HCT116 (cell line): ENCODE measurements around the gene JDP2. TPM values are rescaled to one million over a fixed set of nuclear protein-coding genes. Genes with fewer than 3 reads are reported as not detected.

Experiments used
- ATAC-seq: fragments of 200-7000 bp; cut with Tn5 transposase; 2 replicates; pipeline ENCODE4 v1.9.1; 2020; ENCODE audit warnings: mild to moderate bottlenecking, moderate library complexity
- BruUV-seq: library from RNA; stranded (reverse); fragments of 400-500 nt; replicated peaks from 2 replicates; lab custom pipeline; 2021; lab: Mats Ljungman, UMichigan
- CTCF ChIA-PET: fragments of 300-600 bp; sonication (Branson Sonifier 250); formaldehyde crosslinking; loops from one replicate; lab custom pipeline; 2021; ENCODE audit warnings: antibody characterized with exemption; lab: Charles Lee
- POLR2A ChIA-PET: fragments of 300-600, 350-600 bp; sonication (Branson Sonifier 250); formaldehyde crosslinking; loops from one replicate; lab custom pipeline; 2021; ENCODE audit warnings: antibody characterized with exemption; lab: Charles Lee
- RAD21 ChIA-PET, 2 experiments: fragments of 300-600 bp; sonication (Branson Sonifier 250); formaldehyde crosslinking; loops; one replicate each; lab custom pipeline; 2023; ENCODE audit warnings: low total read pairs in 2 of 2; ENCODE audit not compliant: uncharacterized antibody in 2 of 2, unreplicated experiment in 2 of 2, low non-redundant PET in 1 of 2; lab: Charles Lee
- DNase-seq: peaks from one replicate; pipeline ENCODE4 v3.0.0-alpha.2; 2010; ENCODE audit warnings: low read depth, low spot score
- H2AFZ ChIP-seq: fragments of 200-600 bp; shearing (Covaris generic), sonication (generic); 2 replicates; pipeline ENCODE4 v1.6.1; 2017; ENCODE audit warnings: low read depth, mixed run types, mixed read lengths, antibody characterized with exemption, low read length; ENCODE audit not compliant: poor library complexity, severe bottlenecking
- H3K27ac ChIP-seq: 2 replicates; pipeline ENCODE4 v1.5.1; 2012; ENCODE audit warnings: low read depth, low read length
- H3K27me3 ChIP-seq: fragments of 200-600 bp; sonication (generic); 2 replicates; pipeline ENCODE4 v1.6.1; 2016; ENCODE audit warnings: mixed run types, low read length, mixed read lengths; ENCODE audit not compliant: insufficient read depth
- H3K36me3 ChIP-seq, 2 experiments: fragments of 200-500 bp in 1 of 2; fragments of 200-600 bp in 1 of 2; sonication (Bioruptor generic) in 1 of 2; sonication (generic) in 1 of 2; 2 replicates each; pipeline versions ENCODE4 v1.5.1 to v1.6.1; 2014 to 2016; ENCODE audit warnings: low read length in 2 of 2, inconsistent platforms in 1 of 2, mixed read lengths in 1 of 2, mixed run types in 1 of 2; ENCODE audit not compliant: insufficient read depth in 2 of 2, control insufficient read depth in 1 of 2
- H3K4me1 ChIP-seq, 2 experiments: fragments of 200-600 bp in 1 of 2; sonication (generic) in 1 of 2; 2 replicates each; pipeline versions ENCODE4 v1.5.1 to v1.6.1; 2012 to 2017; ENCODE audit warnings: low read length in 2 of 2, inconsistent platforms in 1 of 2, mild to moderate bottlenecking in 1 of 2, mixed read lengths in 1 of 2, mixed run types in 1 of 2, moderate library complexity in 1 of 2; ENCODE audit not compliant: insufficient read depth in 2 of 2, control insufficient read depth in 1 of 2
- H3K4me2 ChIP-seq: fragments of 200-600 bp; sonication (generic); 2 replicates; pipeline ENCODE4 v1.6.1; 2017; ENCODE audit warnings: mixed run types, low read length, mixed read lengths
- H3K4me3 ChIP-seq, 2 experiments: fragments of 200-600 bp in 1 of 2; sonication (generic) in 1 of 2; replicated peaks in 1 of 2; 2 replicates each; pipeline ENCODE4 v1.5.1; 2011 to 2016; ENCODE audit warnings: low read length in 2 of 2, control low read depth in 1 of 2, low read depth in 1 of 2, mild to moderate bottlenecking in 1 of 2, mixed read lengths in 1 of 2, mixed run types in 1 of 2
- H3K79me2 ChIP-seq: fragments of 200-600 bp; sonication (generic); 2 replicates; pipeline ENCODE4 v1.6.1; 2017; ENCODE audit warnings: mild to moderate bottlenecking, mixed run types, low read length, moderate library complexity, mixed read lengths; ENCODE audit not compliant: insufficient read depth
- H3K9ac ChIP-seq: fragments of 200-600 bp; sonication (generic); 2 replicates; pipeline ENCODE4 v1.6.1; 2016; ENCODE audit warnings: low read length, mixed read lengths
- H3K9me2 ChIP-seq: fragments of 200-600 bp; sonication (generic), shearing (Covaris generic); 2 replicates; pipeline ENCODE4 v1.6.1; 2017; ENCODE audit warnings: mixed run types, mild to moderate bottlenecking, moderate library complexity; ENCODE audit not compliant: insufficient read depth
- H3K9me3 ChIP-seq, 2 experiments: fragments of 200-500 bp in 1 of 2; fragments of 200-600 bp in 1 of 2; sonication (Bioruptor generic) in 1 of 2; sonication (generic) in 1 of 2; 2 replicates each; pipeline ENCODE4 v1.6.1; 2014 to 2017; ENCODE audit warnings: low read length in 2 of 2, mixed read lengths in 2 of 2, inconsistent platforms in 1 of 2, low read depth in 1 of 2, mild to moderate bottlenecking in 1 of 2, mixed run types in 1 of 2, moderate library complexity in 1 of 2; ENCODE audit not compliant: control insufficient read depth in 1 of 2, insufficient read depth in 1 of 2
- H4K20me1 ChIP-seq: fragments of 200-600 bp; sonication (generic), shearing (Covaris generic); 2 replicates; pipeline ENCODE4 v1.6.1; 2017; ENCODE audit warnings: mixed run types, mild to moderate bottlenecking, moderate library complexity; ENCODE audit not compliant: insufficient read depth
- CBX3 ChIP-seq: IDR thresholded peaks from 2 replicates; pipeline ENCODE4 v1.6.1; 2012; ENCODE audit warnings: low read depth
- CEBPB ChIP-seq: IDR thresholded peaks from 2 replicates; pipeline ENCODE4 v1.6.1; 2012; ENCODE audit warnings: low read depth
- EGR1 ChIP-seq: IDR thresholded peaks from 2 replicates; pipeline ENCODE4 v1.6.1; 2012; ENCODE audit warnings: low read depth
- ELF1 ChIP-seq: IDR thresholded peaks from 2 replicates; pipeline ENCODE4 v1.6.1; 2012; ENCODE audit warnings: low read depth, borderline replicate concordance
- EZH2phosphoT487 ChIP-seq: fragments of 200-600 bp; IDR thresholded peaks from 2 replicates; pipeline ENCODE4 v1.6.1; 2018; ENCODE audit warnings: antibody characterized with exemption, borderline replicate concordance
- FOSL1 ChIP-seq: IDR thresholded peaks from 2 replicates; pipeline ENCODE4 v1.6.1; 2012; ENCODE audit warnings: low read depth
- JUND ChIP-seq: IDR thresholded peaks from 2 replicates; pipeline ENCODE4 v1.6.1; 2012
- POLR2A ChIP-seq: IDR thresholded peaks from 2 replicates; pipeline ENCODE4 v1.7.0; 2011; ENCODE audit warnings: borderline replicate concordance; ENCODE audit not compliant: insufficient read depth, insufficient read length; ENCODE audit errors: extremely low read depth
- POLR2AphosphoS5 ChIP-seq: IDR thresholded peaks from 2 replicates; pipeline ENCODE4 v1.6.1; 2011; ENCODE audit warnings: mild to moderate bottlenecking, low read depth, low read length, moderate library complexity
- RAD21 ChIP-seq: IDR thresholded peaks from 2 replicates; pipeline ENCODE4 v1.6.1; 2012; ENCODE audit warnings: low read depth, mild to moderate bottlenecking
- SIN3A ChIP-seq: IDR thresholded peaks from 2 replicates; pipeline ENCODE4 v1.6.1; 2012; ENCODE audit warnings: low read depth
- SP1 ChIP-seq: IDR thresholded peaks from 2 replicates; pipeline ENCODE4 v1.6.1; 2012; ENCODE audit warnings: low read depth
- SRF ChIP-seq: IDR thresholded peaks from 2 replicates; pipeline ENCODE4 v1.6.1; 2012; ENCODE audit warnings: low read depth
- YY1 ChIP-seq: IDR thresholded peaks from 2 replicates; pipeline ENCODE4 v1.6.1; 2011; ENCODE audit warnings: low read length, low read depth, moderate library complexity, mild to moderate bottlenecking; ENCODE audit not compliant: insufficient replicate concordance; ENCODE audit errors: extremely low read depth
- ZFX ChIP-seq: fragments of 450-650 bp; IDR thresholded peaks from 2 replicates; pipeline ENCODE4 v1.6.1; 2017
- intact Hi-C: fragments of 100-400 bp; cut with micrococcal nuclease; formaldehyde crosslinking; loops from 2 replicates; pipeline ENCODE4 v1.10.0; 2022
- total RNA-seq: library from RNA; stranded (reverse); gene quantifications from one replicate; pipeline ENCODE4 v1.2.1, GENCODE V29; 2021; ENCODE audit not compliant: unreplicated experiment
- TF ChIP-seq, protein P1 (sequence below): IDR thresholded peaks from 2 replicates; pipeline ENCODE4 v1.6.1; 2012; ENCODE audit warnings: low read depth
- TF ChIP-seq, protein P2 (sequence below): IDR thresholded peaks from 2 replicates; pipeline ENCODE4 v1.6.1; 2011; ENCODE audit warnings: mild to moderate bottlenecking, low read length, moderate library complexity; ENCODE audit not compliant: insufficient replicate concordance; ENCODE audit errors: extremely low read depth
- TF ChIP-seq, protein P3 (sequence below): IDR thresholded peaks from 2 replicates; pipeline ENCODE4 v1.6.1; 2012
- TF ChIP-seq, protein P4 (sequence below): IDR thresholded peaks from 2 replicates; pipeline ENCODE4 v1.6.1; 2012
- TF ChIP-seq, protein P5 (sequence below), 3 experiments: fragments of 200-600 bp in 1 of 3; sonication (generic) in 1 of 3; IDR thresholded peaks in 2 of 3; conservative IDR thresholded peaks in 1 of 3; 2 replicates each; pipeline ENCODE4 v1.5.1; 2012 to 2017; ENCODE audit warnings: low read depth in 2 of 3, low read length in 2 of 3, antibody characterized with exemption in 1 of 3, borderline replicate concordance in 1 of 3, control low read depth in 1 of 3, mild to moderate bottlenecking in 1 of 3, mixed read lengths in 1 of 3, mixed run types in 1 of 3, moderate library complexity in 1 of 3; ENCODE audit not compliant: insufficient read depth in 1 of 3

JDP2 gene
- total RNA-seq, 1 experiment from 2014 or later = 25.4 TPM

DNA sequence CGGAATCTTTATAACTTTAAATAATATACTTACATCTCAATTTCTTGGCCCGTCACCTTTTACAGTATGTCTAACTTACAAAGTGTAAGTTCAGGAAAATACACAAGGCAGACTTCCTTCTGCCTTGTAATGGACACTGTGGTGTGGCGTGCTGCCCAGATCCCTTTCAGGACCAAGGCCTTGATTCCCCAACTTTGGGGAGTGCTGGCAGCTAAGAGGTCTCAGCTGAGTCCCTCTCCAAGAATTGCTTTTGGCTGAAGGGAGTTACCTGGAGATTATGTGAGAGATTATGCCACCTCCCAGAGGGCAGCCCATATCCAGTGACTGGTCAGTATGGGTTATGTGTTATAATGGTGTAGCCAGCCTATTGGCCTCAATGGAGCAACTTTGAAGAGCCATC is 73.3 kb downstream of the JDP2 start:
- no peak for DNase-seq
- Histone ChIP-seq H4K20me1 (no peaks in the 10 kb centered on the region), H2AFZ (no peak overlapping the region), H3K9me3 (no peaks in the 10 kb centered on the region), H3K9me2 (no peaks in the 10 kb centered on the region), H3K79me2 (no peaks in the 10 kb centered on the region), H3K27ac (no peak overlapping the region), H3K36me3 (no peaks in the 10 kb centered on the region), H3K4me1 (no peaks in the 10 kb centered on the region), H3K4me2 (no peak overlapping the region), H3K27me3 (no peaks in the 10 kb centered on the region), H3K9ac (no peak overlapping the region), H3K4me3 (no peak overlapping the region)
- TF ChIP-seq EGR1 (no peak), YY1 (no peak), ZFX (no peak), POLR2AphosphoS5 (no peak), JUND (no peak), POLR2A (no peak), RAD21 (no peak), ELF1 (no peak), SRF (no peak), SIN3A (no peak), SP1 (no peak), EZH2phosphoT487 (no peak), CBX3 (no peak), CEBPB (no peak), FOSL1 (no peak)
- TF ChIP-seq, protein P1, sequence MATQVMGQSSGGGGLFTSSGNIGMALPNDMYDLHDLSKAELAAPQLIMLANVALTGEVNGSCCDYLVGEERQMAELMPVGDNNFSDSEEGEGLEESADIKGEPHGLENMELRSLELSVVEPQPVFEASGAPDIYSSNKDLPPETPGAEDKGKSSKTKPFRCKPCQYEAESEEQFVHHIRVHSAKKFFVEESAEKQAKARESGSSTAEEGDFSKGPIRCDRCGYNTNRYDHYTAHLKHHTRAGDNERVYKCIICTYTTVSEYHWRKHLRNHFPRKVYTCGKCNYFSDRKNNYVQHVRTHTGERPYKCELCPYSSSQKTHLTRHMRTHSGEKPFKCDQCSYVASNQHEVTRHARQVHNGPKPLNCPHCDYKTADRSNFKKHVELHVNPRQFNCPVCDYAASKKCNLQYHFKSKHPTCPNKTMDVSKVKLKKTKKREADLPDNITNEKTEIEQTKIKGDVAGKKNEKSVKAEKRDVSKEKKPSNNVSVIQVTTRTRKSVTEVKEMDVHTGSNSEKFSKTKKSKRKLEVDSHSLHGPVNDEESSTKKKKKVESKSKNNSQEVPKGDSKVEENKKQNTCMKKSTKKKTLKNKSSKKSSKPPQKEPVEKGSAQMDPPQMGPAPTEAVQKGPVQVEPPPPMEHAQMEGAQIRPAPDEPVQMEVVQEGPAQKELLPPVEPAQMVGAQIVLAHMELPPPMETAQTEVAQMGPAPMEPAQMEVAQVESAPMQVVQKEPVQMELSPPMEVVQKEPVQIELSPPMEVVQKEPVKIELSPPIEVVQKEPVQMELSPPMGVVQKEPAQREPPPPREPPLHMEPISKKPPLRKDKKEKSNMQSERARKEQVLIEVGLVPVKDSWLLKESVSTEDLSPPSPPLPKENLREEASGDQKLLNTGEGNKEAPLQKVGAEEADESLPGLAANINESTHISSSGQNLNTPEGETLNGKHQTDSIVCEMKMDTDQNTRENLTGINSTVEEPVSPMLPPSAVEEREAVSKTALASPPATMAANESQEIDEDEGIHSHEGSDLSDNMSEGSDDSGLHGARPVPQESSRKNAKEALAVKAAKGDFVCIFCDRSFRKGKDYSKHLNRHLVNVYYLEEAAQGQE = no peak
- TF ChIP-seq, protein P2, sequence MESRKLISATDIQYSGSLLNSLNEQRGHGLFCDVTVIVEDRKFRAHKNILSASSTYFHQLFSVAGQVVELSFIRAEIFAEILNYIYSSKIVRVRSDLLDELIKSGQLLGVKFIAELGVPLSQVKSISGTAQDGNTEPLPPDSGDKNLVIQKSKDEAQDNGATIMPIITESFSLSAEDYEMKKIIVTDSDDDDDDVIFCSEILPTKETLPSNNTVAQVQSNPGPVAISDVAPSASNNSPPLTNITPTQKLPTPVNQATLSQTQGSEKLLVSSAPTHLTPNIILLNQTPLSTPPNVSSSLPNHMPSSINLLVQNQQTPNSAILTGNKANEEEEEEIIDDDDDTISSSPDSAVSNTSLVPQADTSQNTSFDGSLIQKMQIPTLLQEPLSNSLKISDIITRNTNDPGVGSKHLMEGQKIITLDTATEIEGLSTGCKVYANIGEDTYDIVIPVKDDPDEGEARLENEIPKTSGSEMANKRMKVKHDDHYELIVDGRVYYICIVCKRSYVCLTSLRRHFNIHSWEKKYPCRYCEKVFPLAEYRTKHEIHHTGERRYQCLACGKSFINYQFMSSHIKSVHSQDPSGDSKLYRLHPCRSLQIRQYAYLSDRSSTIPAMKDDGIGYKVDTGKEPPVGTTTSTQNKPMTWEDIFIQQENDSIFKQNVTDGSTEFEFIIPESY = no peak
- TF ChIP-seq, protein P3, sequence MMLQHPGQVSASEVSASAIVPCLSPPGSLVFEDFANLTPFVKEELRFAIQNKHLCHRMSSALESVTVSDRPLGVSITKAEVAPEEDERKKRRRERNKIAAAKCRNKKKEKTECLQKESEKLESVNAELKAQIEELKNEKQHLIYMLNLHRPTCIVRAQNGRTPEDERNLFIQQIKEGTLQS = no peak
- TF ChIP-seq, protein P4, sequence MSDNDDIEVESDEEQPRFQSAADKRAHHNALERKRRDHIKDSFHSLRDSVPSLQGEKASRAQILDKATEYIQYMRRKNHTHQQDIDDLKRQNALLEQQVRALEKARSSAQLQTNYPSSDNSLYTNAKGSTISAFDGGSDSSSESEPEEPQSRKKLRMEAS = no peak
- TF ChIP-seq, protein P5, sequence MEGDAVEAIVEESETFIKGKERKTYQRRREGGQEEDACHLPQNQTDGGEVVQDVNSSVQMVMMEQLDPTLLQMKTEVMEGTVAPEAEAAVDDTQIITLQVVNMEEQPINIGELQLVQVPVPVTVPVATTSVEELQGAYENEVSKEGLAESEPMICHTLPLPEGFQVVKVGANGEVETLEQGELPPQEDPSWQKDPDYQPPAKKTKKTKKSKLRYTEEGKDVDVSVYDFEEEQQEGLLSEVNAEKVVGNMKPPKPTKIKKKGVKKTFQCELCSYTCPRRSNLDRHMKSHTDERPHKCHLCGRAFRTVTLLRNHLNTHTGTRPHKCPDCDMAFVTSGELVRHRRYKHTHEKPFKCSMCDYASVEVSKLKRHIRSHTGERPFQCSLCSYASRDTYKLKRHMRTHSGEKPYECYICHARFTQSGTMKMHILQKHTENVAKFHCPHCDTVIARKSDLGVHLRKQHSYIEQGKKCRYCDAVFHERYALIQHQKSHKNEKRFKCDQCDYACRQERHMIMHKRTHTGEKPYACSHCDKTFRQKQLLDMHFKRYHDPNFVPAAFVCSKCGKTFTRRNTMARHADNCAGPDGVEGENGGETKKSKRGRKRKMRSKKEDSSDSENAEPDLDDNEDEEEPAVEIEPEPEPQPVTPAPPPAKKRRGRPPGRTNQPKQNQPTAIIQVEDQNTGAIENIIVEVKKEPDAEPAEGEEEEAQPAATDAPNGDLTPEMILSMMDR (IDR thresholded peaks at IDR 0.05 in 2 of 3, conservative IDR thresholded peaks at IDR 0.05 in 1 of 3; ENCODE audit: borderline replicate concordance in 1 of 3, insufficient read depth in 1 of 3, low read depth in 2 of 3, low read length in 2 of 3) = no peak
- POLR2A ChIA-PET = no interaction called here
- RAD21 ChIA-PET = no interaction called here
- BruUV-seq = no TSS peak
- no peak for ATAC-seq
- intact Hi-C loops = no loop called here
- CTCF ChIA-PET = no interaction called here
